SK-N-SH (cell line): ENCODE results near the gene PRKG1.

Source experiments
- TF ChIP-seq, protein P1 (sequence below): fragments of 200-600 bp; sonication (generic); IDR thresholded peaks from 2 replicates; pipeline ENCODE4 v1.6.1; 2017; ENCODE audit warnings: antibody characterized with exemption, mild to moderate bottlenecking, moderate library complexity
- TF ChIP-seq, protein P2 (sequence below): IDR thresholded peaks from 2 replicates; pipeline ENCODE4 v1.4.0; 2012; ENCODE audit warnings: low read depth, borderline replicate concordance

DNA sequence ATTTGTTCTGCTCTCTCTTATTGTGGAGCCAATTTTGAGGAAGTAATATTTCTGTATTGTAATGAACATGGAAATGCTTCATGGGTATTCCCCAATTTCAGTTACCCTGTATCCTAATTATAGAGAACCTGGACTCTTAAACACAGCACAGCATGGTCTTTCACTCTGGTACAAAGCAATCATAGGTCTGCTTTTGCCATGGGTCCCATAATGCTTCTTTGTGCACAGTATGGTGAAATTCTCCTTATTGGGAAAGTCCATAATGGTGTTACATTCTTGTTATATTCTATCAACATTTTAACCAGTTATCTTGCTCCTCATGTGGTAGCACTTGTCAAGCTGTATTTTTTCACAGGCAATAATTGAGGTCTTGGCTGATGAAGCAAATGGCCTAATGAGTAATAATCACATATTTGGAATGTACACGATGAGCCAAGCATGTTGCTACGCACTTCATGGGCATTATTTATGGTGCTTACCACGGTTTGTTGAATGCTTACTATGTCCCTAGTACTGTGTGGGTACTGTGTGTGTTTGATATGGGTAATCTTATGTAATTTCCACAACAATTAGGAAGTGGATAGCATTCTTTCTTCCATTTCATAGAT is 42.9 kb downstream of the PRKG1 start:
- TF ChIP-seq, protein P1, sequence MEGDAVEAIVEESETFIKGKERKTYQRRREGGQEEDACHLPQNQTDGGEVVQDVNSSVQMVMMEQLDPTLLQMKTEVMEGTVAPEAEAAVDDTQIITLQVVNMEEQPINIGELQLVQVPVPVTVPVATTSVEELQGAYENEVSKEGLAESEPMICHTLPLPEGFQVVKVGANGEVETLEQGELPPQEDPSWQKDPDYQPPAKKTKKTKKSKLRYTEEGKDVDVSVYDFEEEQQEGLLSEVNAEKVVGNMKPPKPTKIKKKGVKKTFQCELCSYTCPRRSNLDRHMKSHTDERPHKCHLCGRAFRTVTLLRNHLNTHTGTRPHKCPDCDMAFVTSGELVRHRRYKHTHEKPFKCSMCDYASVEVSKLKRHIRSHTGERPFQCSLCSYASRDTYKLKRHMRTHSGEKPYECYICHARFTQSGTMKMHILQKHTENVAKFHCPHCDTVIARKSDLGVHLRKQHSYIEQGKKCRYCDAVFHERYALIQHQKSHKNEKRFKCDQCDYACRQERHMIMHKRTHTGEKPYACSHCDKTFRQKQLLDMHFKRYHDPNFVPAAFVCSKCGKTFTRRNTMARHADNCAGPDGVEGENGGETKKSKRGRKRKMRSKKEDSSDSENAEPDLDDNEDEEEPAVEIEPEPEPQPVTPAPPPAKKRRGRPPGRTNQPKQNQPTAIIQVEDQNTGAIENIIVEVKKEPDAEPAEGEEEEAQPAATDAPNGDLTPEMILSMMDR: no peak
- TF ChIP-seq, protein P2, sequence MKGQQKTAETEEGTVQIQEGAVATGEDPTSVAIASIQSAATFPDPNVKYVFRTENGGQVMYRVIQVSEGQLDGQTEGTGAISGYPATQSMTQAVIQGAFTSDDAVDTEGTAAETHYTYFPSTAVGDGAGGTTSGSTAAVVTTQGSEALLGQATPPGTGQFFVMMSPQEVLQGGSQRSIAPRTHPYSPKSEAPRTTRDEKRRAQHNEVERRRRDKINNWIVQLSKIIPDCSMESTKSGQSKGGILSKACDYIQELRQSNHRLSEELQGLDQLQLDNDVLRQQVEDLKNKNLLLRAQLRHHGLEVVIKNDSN: no peak
